Ascending aorta (tissue), 2 donors: ENCODE data around the gene ZNF695. TPM values are rescaled to one million over a fixed set of nuclear protein-coding genes. Genes with fewer than 3 reads are reported as not detected.

Experiments used
- DNase-seq, 2 donors: peaks; one replicate each; pipeline ENCODE4 v3.0.0-alpha.2; 2019; ENCODE audit warnings: low spot score in 2 of 2
- H3K27ac ChIP-seq, 2 donors: fragments of 200-600 bp; sonication (generic); one replicate each; pipeline ENCODE4 v1.5.1; 2016 to 2017; ENCODE audit warnings: mild to moderate bottlenecking in 1 of 2
- H3K27me3 ChIP-seq: fragments of 200-600 bp; sonication (generic); one replicate; pipeline ENCODE4 v1.5.1; 2017
- H3K36me3 ChIP-seq, 2 donors: fragments of 200-600 bp; sonication (generic); one replicate each; pipeline ENCODE4 v1.5.1; 2016
- H3K4me1 ChIP-seq, 2 donors: fragments of 200-600 bp; sonication (generic); one replicate each; pipeline ENCODE4 v1.5.1; 2016 to 2017; ENCODE audit warnings: mild to moderate bottlenecking in 1 of 2
- H3K4me3 ChIP-seq, 2 donors: fragments of 200-600 bp; sonication (generic); one replicate each; pipeline ENCODE4 v1.5.1; 2016 to 2017; ENCODE audit warnings: mild to moderate bottlenecking in 1 of 2
- H3K9me3 ChIP-seq, 2 donors: fragments of 200-600 bp; sonication (generic); one replicate each; pipeline ENCODE4 v1.5.1; 2016
- CTCF ChIP-seq, 3 experiments: fragments of 200-600 bp in 2 of 3; fragments of 450-650 bp in 1 of 3; sonication (generic) in 2 of 3; IDR thresholded peaks; one replicate each; pipeline ENCODE4 v1.5.1; 2016 to 2019; ENCODE audit warnings: antibody characterized with exemption in 3 of 3, mild to moderate bottlenecking in 1 of 3, moderate library complexity in 1 of 3
- intact Hi-C: fragments of 100-400 bp; cut with DNase I; formaldehyde crosslinking; loops from one replicate; pipeline ENCODE4 v1.15.1; 2023
- total RNA-seq: library from RNA; depleted of rRNA; stranded (reverse); fragments of >200 nt; gene quantifications from one replicate; pipeline ENCODE4 v1.1.0, GENCODE V29; 2016

Gene ZNF695
- total RNA-seq: not detected

- no peaks in the 10 kb centered on the region for H3K4me1 ChIP-seq
- DNase-seq: peak; percentile 49 to 75
- H3K9me3 ChIP-seq: peaks cover 0 to 20% of the 10 kb centered on the region in 2 donors
- peak within 1 kb of the TSS; percentile 31 to 73 for H3K4me3 ChIP-seq
- H3K36me3 ChIP-seq: no peaks in the 10 kb centered on the region
- no peak within 1 kb of the TSS for H3K27ac ChIP-seq
- intact Hi-C loops: no loop called here
- no peak for TF ChIP-seq CTCF (IDR thresholded peaks at IDR 0.05)
- no peaks in the 10 kb centered on the region for H3K27me3 ChIP-seq
Observed at GRCh38 chr1:247007511-247008405, at the start of gene ZNF695. Gene ZNF695 (minus strand): TSS chr1:247008057. CDS start chr1:247007908, 149 bp downstream.

GRCh38 chr1:247056071-247056470 is 48.2 kb upstream of the ZNF695 start:
- intact Hi-C loops: no loop called here
- no peak overlapping the region for H3K4me3 ChIP-seq
- no peaks in the 10 kb centered on the region for H3K36me3 ChIP-seq
- H3K27me3 ChIP-seq: no peaks in the 10 kb centered on the region
- TF ChIP-seq CTCF (IDR thresholded peaks at IDR 0.05): no peak
- H3K4me1 ChIP-seq: no peaks in the 10 kb centered on the region
- H3K27ac ChIP-seq: no peak overlapping the region
- no peak for DNase-seq
- peaks cover 5 to 98% of the 10 kb centered on the region in 2 donors for H3K9me3 ChIP-seq

GRCh38 chr1:247054992-247055415 is 47.1 kb upstream of the ZNF695 start:
- no peak overlapping the region for H3K27ac ChIP-seq
- no peak for DNase-seq
- intact Hi-C loops: no loop called here
- TF ChIP-seq CTCF (IDR thresholded peaks at IDR 0.05): no peak
- H3K27me3 ChIP-seq: no peaks in the 10 kb centered on the region
- no peaks in the 10 kb centered on the region for H3K36me3 ChIP-seq
- H3K4me3 ChIP-seq: no peak overlapping the region
- no peaks in the 10 kb centered on the region for H3K4me1 ChIP-seq
- H3K9me3 ChIP-seq: peaks cover 5 to 99% of the 10 kb centered on the region in 2 donors

- no peak overlapping the region for H3K27ac ChIP-seq
- intact Hi-C loops: no loop called here
- no peak for DNase-seq
- H3K27me3 ChIP-seq: no peaks in the 10 kb centered on the region
- no peaks in the 10 kb centered on the region for H3K36me3 ChIP-seq
- TF ChIP-seq CTCF (IDR thresholded peaks at IDR 0.05): no peak
- H3K4me3 ChIP-seq: no peak overlapping the region
- no peaks in the 10 kb centered on the region for H3K4me1 ChIP-seq
- peaks cover 15 to 99% of the 10 kb centered on the region in 2 donors for H3K9me3 ChIP-seq
Observed at GRCh38 chr1:247047702-247048101, 39.8 kb upstream of the ZNF695 start.

- Histone ChIP-seq H3K4me3 (no peak overlapping the region), H3K36me3 (no peaks in the 10 kb centered on the region), H3K27ac (no peak overlapping the region), H3K9me3 (peaks cover 15 to 99% of the 10 kb centered on the region in 2 donors), H3K4me1 (no peaks in the 10 kb centered on the region), H3K27me3 (no peaks in the 10 kb centered on the region)
- DNase-seq: no peak
- no peak for TF ChIP-seq CTCF (IDR thresholded peaks at IDR 0.05)
- intact Hi-C loops: no loop called here
Observed at GRCh38 chr1:247047260-247047659, 39.4 kb upstream of the ZNF695 start.
